A549 (cell line): Measurements from ENCODE around the gene HAND2. TPM values are rescaled to one million over a fixed set of nuclear protein-coding genes. Genes with fewer than 3 reads are reported as not detected.

ENCODE experiments used
- ATAC-seq, 2 experiments: fragments of 200-7000 bp in 1 of 2; fragments of >200 bp in 1 of 2; cut with Nextera tagmentation in 1 of 2; cut with Tn5 transposase in 1 of 2; 3 replicates each; pipeline versions ENCODE4 v1.8.0 to v1.9.1; 2018 to 2020; ENCODE audit warnings: mild to moderate bottlenecking in 1 of 2, moderate library complexity in 1 of 2
- CTCF ChIA-PET: fragments of 300-600 bp; sonication (Branson Sonifier 250); formaldehyde crosslinking; extraction: SDS; loops from one replicate; lab custom pipeline; 2021; ENCODE audit warnings: antibody characterized with exemption, inconsistent platforms; lab: Yijun Ruan, JAX
- POLR2A ChIA-PET: fragments of 350-600 bp; formaldehyde crosslinking; extraction: SDS; loops from one replicate; lab custom pipeline; 2021; ENCODE audit warnings: antibody characterized with exemption, inconsistent platforms; lab: Yijun Ruan, JAX
- DNase-seq, 2 experiments: peaks; one replicate each; pipeline versions ENCODE4 v3.0.0 to v3.0.0-alpha.2; 2011 to 2016; ENCODE audit warnings: low read depth in 1 of 2, low spot score in 1 of 2
- FAIRE-seq: peaks from 2 replicates; lab custom pipeline; 2011; peaks lifted over from hg19 to GRCh38; lab: Jason Lieb, UNC
- H3K27ac ChIP-seq, 2 experiments: fragments of >200 bp; sonication (Bioruptor Twin); formaldehyde crosslinking; 3 replicates each; pipeline ENCODE4 v1.5.1; 2016 to 2017
- H3K4me1 ChIP-seq: fragments of >200 bp; sonication (Bioruptor Twin); formaldehyde crosslinking; 3 replicates; pipeline ENCODE4 v1.6.1; 2016
- H3K4me2 ChIP-seq: fragments of >200 bp; sonication (Bioruptor Twin); formaldehyde crosslinking; 3 replicates; pipeline ENCODE4 v1.6.1; 2016
- H3K4me3 ChIP-seq: fragments of >200 bp; sonication (Bioruptor Twin); formaldehyde crosslinking; 3 replicates; pipeline ENCODE4 v1.5.1; 2016
- H3K9me3 ChIP-seq: fragments of >200 bp; sonication (Bioruptor Twin); formaldehyde crosslinking; 3 replicates; pipeline ENCODE4 v1.6.1; 2016
- CEBPB ChIP-seq, 2 experiments: fragments of >200 bp in 1 of 2; sonication (Bioruptor Twin) in 1 of 2; formaldehyde crosslinking in 1 of 2; IDR thresholded peaks; 2 replicates each; pipeline ENCODE4 v1.6.1; 2012 to 2016
- EHMT2 ChIP-seq: fragments of 200-600 bp; sonication (generic); IDR thresholded peaks from 2 replicates; pipeline ENCODE4 v1.6.1; 2016; ENCODE audit warnings: antibody characterized with exemption, low read depth, mild to moderate bottlenecking, moderate library complexity
- FOSB ChIP-seq: fragments of 250-450 bp; sonication (Bioruptor Pico); IDR thresholded peaks from 2 replicates; pipeline ENCODE4 v1.5.0; 2020; ENCODE audit warnings: mild to moderate bottlenecking, moderate library complexity
- FOSL2 ChIP-seq, 2 experiments: fragments of 450-650 bp in 1 of 2; fragments of >200 bp in 1 of 2; sonication (Bioruptor Twin) in 1 of 2; formaldehyde crosslinking; IDR thresholded peaks; 2 replicates each; pipeline versions ENCODE4 v1.5.0 to v1.6.1; 2016 to 2020; ENCODE audit warnings: mild to moderate bottlenecking in 1 of 2, moderate library complexity in 1 of 2
- HOXA7 ChIP-seq: fragments of 250-450 bp; sonication (Bioruptor Pico); IDR thresholded peaks from 2 replicates; pipeline ENCODE4 v1.5.0; 2020; ENCODE audit warnings: mild to moderate bottlenecking, moderate library complexity
- KDM1A ChIP-seq: fragments of 200-600 bp; sonication (generic); IDR thresholded peaks from 2 replicates; pipeline ENCODE4 v1.6.1; 2016; ENCODE audit warnings: low read depth, mild to moderate bottlenecking
- MYC ChIP-seq: IDR thresholded peaks from 2 replicates; pipeline ENCODE4 v1.6.1; 2012; ENCODE audit warnings: mild to moderate bottlenecking, inconsistent platforms, low read length, improper control_type of control experiment, borderline replicate concordance
- NFE2L2 ChIP-seq: fragments of 150-350 bp; conservative IDR thresholded peaks from 2 replicates; pipeline ENCODE4 v1.6.1; 2014; ENCODE audit warnings: low read length
- NPAS2 ChIP-seq: fragments of 250-450 bp; sonication (Bioruptor Pico); IDR thresholded peaks from 2 replicates; pipeline ENCODE4 v1.8.0; 2022; ENCODE audit warnings: mild to moderate bottlenecking, moderate library complexity, borderline replicate concordance
- NR3C1 ChIP-seq: fragments of >200 bp; sonication (Bioruptor Twin); formaldehyde crosslinking; IDR thresholded peaks from 3 replicates; pipeline ENCODE4 v1.6.1; 2017
- PBX3 ChIP-seq: IDR thresholded peaks from 2 replicates; pipeline ENCODE4 v1.6.1; 2012
- PHF8 ChIP-seq: fragments of 200-600 bp; sonication (generic); IDR thresholded peaks from 2 replicates; pipeline ENCODE4 v1.6.1; 2016; ENCODE audit warnings: low read depth, mild to moderate bottlenecking, antibody characterized with exemption, moderate library complexity, borderline replicate concordance
- RAD21 ChIP-seq, 2 experiments: fragments of >200 bp in 1 of 2; sonication (Bioruptor Twin) in 1 of 2; formaldehyde crosslinking in 1 of 2; IDR thresholded peaks in 1 of 2; conservative IDR thresholded peaks in 1 of 2; 2 replicates in 1 of 2; 3 replicates in 1 of 2; pipeline ENCODE4 v1.6.1; 2012 to 2018; ENCODE audit warnings: inconsistent platforms in 1 of 2
- RARB ChIP-seq: fragments of 250-450 bp; sonication (Bioruptor Pico); IDR thresholded peaks from 2 replicates; pipeline ENCODE4 v1.8.0; 2021; ENCODE audit warnings: mild to moderate bottlenecking, moderate library complexity
- REST ChIP-seq: fragments of 200-600 bp; sonication (generic); IDR thresholded peaks from 2 replicates; pipeline ENCODE4 v1.6.1; 2016; ENCODE audit warnings: antibody characterized with exemption, mild to moderate bottlenecking, moderate library complexity
- RNF2 ChIP-seq: fragments of 200-600 bp; sonication (generic); IDR thresholded peaks from 2 replicates; pipeline ENCODE4 v1.6.1; 2016; ENCODE audit warnings: low read depth, mild to moderate bottlenecking, antibody characterized with exemption, moderate library complexity, borderline replicate concordance
- TP53 ChIP-seq: fragments of 250-450 bp; sonication (Bioruptor Pico); IDR thresholded peaks from 2 replicates; pipeline ENCODE4 v1.5.0; 2021; ENCODE audit warnings: mild to moderate bottlenecking, moderate library complexity
- USF2 ChIP-seq: fragments of 450-650 bp; IDR thresholded peaks from 2 replicates; pipeline ENCODE4 v1.6.1; 2014; ENCODE audit warnings: antibody characterized with exemption
- ZSCAN20 ChIP-seq: fragments of 250-450 bp; sonication (Bioruptor Pico); IDR thresholded peaks from 2 replicates; pipeline ENCODE4 v1.8.0; 2022; ENCODE audit warnings: mild to moderate bottlenecking, moderate library complexity
- whole genome bisulfite sequencing: methylation state at CpG from one replicate; pipeline ENCODE4 v1.1.6; 2017; ENCODE audit errors: missing lambda C conversion rate; 5-methylcytosine and 5-hydroxymethylcytosine counted together
- polyA plus RNA-seq, 4 experiments: library from polyadenylated mRNA; depleted of rRNA in 3 of 4; stranded (reverse); fragments of >200 nt; fragmentation: RNase III in 1 of 4; extraction: RNeasy Plus Mini Kit Qiagen cat#74134 plus additional on column Dnase treatment in 1 of 4; gene quantifications; 2 replicates in 3 of 4; 3 replicates in 1 of 4; pipeline ENCODE4 v1.2.3, GENCODE V29; 2011 to 2017

HAND2 gene
- polyA plus RNA-seq, 2 of the 4 experiments (the other 2 are of a cell fraction) = 0.44 to 0.63 TPM

- TF ChIP-seq RARB (CRISPR knock-in tag) (no peak), MYC (no peak)
- TF ChIP-seq, all 56 proteins: peak for 0
These were observed 20.7 kb downstream of the HAND2 start (continued) for GRCh38 chr4:173509036-173510001.

GRCh38 chr4:173508386-173509035 lies 21.5 kb downstream of the HAND2 start:
- H3K4me2 ChIP-seq = no peak overlapping the region

GRCh38 chr4:173507471-173508385 lies 22.3 kb downstream of the HAND2 start:
- TF ChIP-seq FOSL2 (IDR thresholded peaks at IDR 0.05) = no peak
- no peak for TF ChIP-seq FOSL2 (CRISPR knock-in tag; IDR thresholded peaks at IDR 0.05)
- no peak for TF ChIP-seq KDM1A
- no peak for TF ChIP-seq PBX3
- TF ChIP-seq RNF2 = no peak
- TF ChIP-seq EHMT2 = no peak
- no peak for TF ChIP-seq HOXA7 (CRISPR knock-in tag)
- TF ChIP-seq NR3C1 = no peak
- no peak for TF ChIP-seq CEBPB (IDR thresholded peaks at IDR 0.05)
- TF ChIP-seq ZSCAN20 = no peak
- no peak for TF ChIP-seq NPAS2 (CRISPR knock-in tag)
- Histone ChIP-seq H3K4me1 (no peaks in the 10 kb centered on the region), H3K27ac (no peak overlapping the region), H3K4me2 (no peak overlapping the region), H3K4me3 (no peak overlapping the region), H3K9me3 (no peaks in the 10 kb centered on the region)
- FAIRE-seq (no peak), DNase-seq (no peak), ATAC-seq (no peak)
- CTCF ChIA-PET = interaction anchor here (1.3 to 2.9 kb wide), 3 partner anchors 7 to 482 kb away, joined by 3 to 16 read pairs (median 4); no protein-coding TSS in a partner anchor
- POLR2A ChIA-PET = no interaction called here
- WGBS = 87% methylated on average over 27 of the region's 27 CpGs

More at GRCh38 chr4:173508386-173509035, 21.5 kb downstream of the HAND2 start:
- ChIA-PET POLR2A (no interaction called here), CTCF (interaction anchor here (0.7 to 2.6 kb wide), 2 partner anchors 460 to 482 kb away, joined by 3 to 6 read pairs; no protein-coding TSS in a partner anchor)
- Histone ChIP-seq H3K27ac (no peak overlapping the region), H3K9me3 (no peaks in the 10 kb centered on the region), H3K4me1 (no peaks in the 10 kb centered on the region), H3K4me3 (no peak overlapping the region)
- ATAC-seq = no peak
- no peak for FAIRE-seq
- no peak for DNase-seq
- TF ChIP-seq TP53 (CRISPR knock-in tag) (no peak), REST (no peak), USF2 (no peak), NFE2L2 (no peak), RAD21 (conservative IDR thresholded peaks at IDR 0.05 in 1 of 2, IDR thresholded peaks at IDR 0.05 in 1 of 2) (no peak), FOSB (CRISPR knock-in tag) (no peak), PHF8 (no peak)
- 82% methylated on average over 27 of the region's 34 CpGs for WGBS
